Mononuclear cell (primary cell): ENCODE measurements around the gene OSBPL1A. TPM values are rescaled to one million over a fixed set of nuclear protein-coding genes. Genes with fewer than 3 reads are reported as not detected.
"Not testable (repeated sequence)": the region's sequence is repeated elsewhere in the genome, so short reads cannot be mapped to it uniquely, and the experiment has no call there.

ENCODE experiments used
- H3K27me3 ChIP-seq: 2 replicates; pipeline ENCODE4 v1.6.0; 2011; ENCODE audit warnings: low read length, control low read depth; ENCODE audit not compliant: insufficient read depth
- H3K4me1 ChIP-seq: 2 replicates; pipeline ENCODE4 v1.5.1; 2011; ENCODE audit warnings: mild to moderate bottlenecking, low read length, control low read depth; ENCODE audit not compliant: insufficient read depth
- H3K4me3 ChIP-seq: 2 replicates; pipeline ENCODE4 v1.5.1; 2011; ENCODE audit warnings: mild to moderate bottlenecking, low read length, moderate library complexity
- H3K9me3 ChIP-seq: 2 replicates; pipeline ENCODE4 v1.5.1; 2011; ENCODE audit warnings: low read depth, mild to moderate bottlenecking, control low read depth, low read length
- total RNA-seq: library from RNA; depleted of rRNA; stranded (reverse); fragments of >200 nt; gene quantifications from one replicate; pipeline ENCODE4 v1.2.3, GENCODE V29; 2012

OSBPL1A gene
- total RNA-seq, 1 donor: 4.2 TPM

DNA sequence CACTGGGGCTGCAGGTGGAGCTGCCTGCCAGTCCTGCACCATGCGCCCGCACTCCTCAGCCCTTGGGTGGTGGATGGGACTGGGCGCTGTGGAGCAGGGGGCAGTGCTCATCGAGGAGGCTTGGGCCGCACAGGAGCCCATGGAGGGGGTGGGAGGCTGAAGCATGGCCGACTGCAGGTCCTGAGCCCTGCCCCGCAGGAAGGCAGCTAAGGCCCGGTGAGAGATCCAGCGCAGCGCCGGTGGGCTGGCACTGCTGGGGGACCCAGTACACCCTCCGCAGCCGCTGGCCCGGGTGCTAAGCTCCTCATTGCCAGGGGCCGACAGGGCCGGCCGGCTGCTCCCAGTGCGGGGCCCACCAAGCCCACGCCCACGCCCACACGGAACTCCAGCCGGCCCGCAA lies 21.1 kb downstream of the OSBPL1A start:
- not testable (repeated sequence) for H3K9me3 ChIP-seq, H3K4me1 ChIP-seq, H3K27me3 ChIP-seq, H3K4me3 ChIP-seq

DNA sequence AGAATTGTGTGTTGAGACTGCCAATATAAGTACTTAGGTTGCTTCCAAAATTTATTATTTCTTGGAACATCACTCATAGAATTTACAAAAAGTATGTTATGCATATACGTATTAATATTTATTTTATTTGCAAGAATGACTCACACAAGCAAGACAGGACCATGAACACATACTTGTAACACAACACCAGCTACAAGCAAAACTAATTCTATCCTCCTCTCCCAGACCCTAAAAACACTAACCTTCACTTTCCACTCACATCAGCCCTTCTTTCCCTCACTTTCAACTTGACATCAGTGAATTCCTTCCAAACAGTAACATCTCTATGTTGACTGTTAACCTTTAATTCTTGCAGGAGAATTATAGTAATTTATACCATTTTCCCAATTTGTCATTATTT lies 24.3 kb downstream of the OSBPL1A start:
- Histone ChIP-seq H3K9me3 (no peaks in the 10 kb centered on the region), H3K4me3 (no peak overlapping the region), H3K4me1 (no peaks in the 10 kb centered on the region), H3K27me3 (no peaks in the 10 kb centered on the region)

DNA sequence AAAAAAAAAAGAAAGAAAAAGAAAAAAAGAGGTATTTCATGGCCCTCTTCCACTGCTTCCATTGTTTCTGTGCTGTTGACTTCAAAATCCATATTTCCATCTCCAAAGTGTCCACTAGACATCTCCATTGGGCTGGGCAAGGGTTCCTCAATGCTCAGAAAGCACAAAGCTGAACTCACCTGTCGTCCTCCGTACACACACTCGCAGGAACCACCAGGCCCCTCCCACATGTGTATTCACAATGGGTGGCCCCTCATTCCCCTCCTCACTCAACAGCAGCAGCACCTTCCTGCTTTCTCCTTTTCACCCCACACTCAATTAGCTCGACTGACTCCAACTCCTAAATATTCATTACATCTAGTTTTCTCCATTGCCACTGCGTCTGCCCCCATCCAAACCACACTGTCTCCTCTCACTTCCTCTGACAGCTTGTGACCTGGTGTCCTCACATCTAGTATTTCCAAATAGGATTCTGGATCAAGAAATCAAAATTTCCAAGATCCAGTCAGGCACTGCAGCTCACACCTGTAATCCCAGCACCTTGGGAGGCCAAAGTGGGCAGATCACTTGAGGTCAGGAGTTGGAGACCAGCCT lies 25.2 kb downstream of the OSBPL1A start:
- Histone ChIP-seq H3K4me1 (no peaks in the 10 kb centered on the region), H3K4me3 (no peak overlapping the region), H3K27me3 (no peaks in the 10 kb centered on the region), H3K9me3 (no peaks in the 10 kb centered on the region)

GRCh38 chr18:24370120-24370519 lies 27.5 kb downstream of the OSBPL1A start:
- H3K4me1 ChIP-seq: no peaks in the 10 kb centered on the region
- H3K4me3 ChIP-seq: no peak overlapping the region
- no peaks in the 10 kb centered on the region for H3K9me3 ChIP-seq
- no peaks in the 10 kb centered on the region for H3K27me3 ChIP-seq

DNA sequence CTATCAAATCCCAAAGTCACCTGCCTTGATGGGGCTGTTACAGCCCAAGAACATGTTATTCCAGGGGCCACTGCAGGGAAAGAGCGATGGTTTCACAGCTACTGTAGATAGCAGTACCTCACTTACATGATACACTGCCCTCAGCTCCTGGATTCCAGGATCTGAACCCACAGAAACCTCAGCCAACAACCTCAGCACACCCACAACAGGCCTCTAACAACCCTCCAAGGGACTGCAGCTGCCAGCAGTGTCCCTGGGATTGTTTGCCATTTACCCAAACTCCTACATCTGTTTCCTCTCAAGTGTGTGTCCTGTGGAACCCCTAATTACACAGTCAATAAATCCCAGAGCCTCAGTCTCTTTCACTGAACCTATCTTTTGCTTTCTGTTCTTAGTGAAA lies 28.2 kb downstream of the OSBPL1A start:
- no peak overlapping the region for H3K4me3 ChIP-seq
- no peaks in the 10 kb centered on the region for H3K27me3 ChIP-seq
- H3K9me3 ChIP-seq: no peaks in the 10 kb centered on the region
- no peaks in the 10 kb centered on the region for H3K4me1 ChIP-seq

DNA sequence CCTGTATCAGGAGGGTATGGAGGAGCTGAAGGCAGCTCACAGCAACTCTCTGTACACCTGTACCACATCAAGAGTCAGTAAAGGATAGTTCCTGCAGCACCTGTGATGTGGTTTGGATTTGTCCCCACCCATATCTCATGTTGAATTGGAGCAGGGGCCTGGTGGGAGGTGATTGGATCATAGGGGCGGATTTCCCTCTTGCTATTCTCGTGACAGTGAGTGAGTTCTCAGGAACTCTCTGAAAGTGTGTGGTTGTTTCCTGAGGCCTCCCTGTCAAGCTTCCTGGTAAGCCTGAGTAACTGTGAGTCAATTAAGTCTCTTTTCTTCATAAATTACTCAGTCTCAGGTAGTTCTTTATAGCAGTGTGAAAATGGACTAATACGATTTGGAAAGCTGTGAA lies 28.9 kb downstream of the OSBPL1A start:
- Histone ChIP-seq H3K4me1 (no peaks in the 10 kb centered on the region), H3K4me3 (no peak overlapping the region), H3K27me3 (no peaks in the 10 kb centered on the region), H3K9me3 (no peaks in the 10 kb centered on the region)

DNA sequence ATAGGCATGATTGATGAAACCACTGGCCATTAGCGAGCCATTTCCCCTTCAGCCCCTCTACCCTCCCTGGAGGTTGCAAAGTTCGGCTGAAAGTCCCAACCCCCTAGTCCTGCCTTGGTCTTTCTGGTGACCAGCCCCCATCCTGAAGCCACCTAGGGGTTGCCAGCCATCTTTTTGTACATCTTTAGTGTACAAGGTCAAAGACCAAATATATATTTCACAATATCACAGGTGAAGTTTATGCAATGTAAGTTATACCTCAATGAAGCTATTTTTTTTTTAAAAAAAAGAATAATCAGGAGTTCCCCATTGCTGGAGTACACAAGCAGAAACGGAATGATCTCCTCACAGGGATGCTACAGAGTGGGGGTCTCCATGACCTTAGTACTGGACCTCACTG lies 31.3 kb downstream of the OSBPL1A start:
- H3K27me3 ChIP-seq: no peaks in the 10 kb centered on the region
- H3K9me3 ChIP-seq: no peaks in the 10 kb centered on the region
- no peaks in the 10 kb centered on the region for H3K4me1 ChIP-seq
- no peak overlapping the region for H3K4me3 ChIP-seq

GRCh38 chr18:24364177-24364576 lies 33.4 kb downstream of the OSBPL1A start:
- Histone ChIP-seq H3K9me3 (no peaks in the 10 kb centered on the region), H3K27me3 (no peaks in the 10 kb centered on the region), H3K4me3 (no peak overlapping the region), H3K4me1 (no peaks in the 10 kb centered on the region)

- H3K4me3 ChIP-seq: no peak overlapping the region
- no peaks in the 10 kb centered on the region for H3K4me1 ChIP-seq
- no peaks in the 10 kb centered on the region for H3K9me3 ChIP-seq
- H3K27me3 ChIP-seq: no peaks in the 10 kb centered on the region
Measured at GRCh38 chr18:24362757-24363156, 34.9 kb downstream of the OSBPL1A start.

GRCh38 chr18:24359787-24360530 lies 37.7 kb downstream of the OSBPL1A start:
- not testable (repeated sequence) for H3K4me3 ChIP-seq, H3K4me1 ChIP-seq, H3K27me3 ChIP-seq, H3K9me3 ChIP-seq

DNA sequence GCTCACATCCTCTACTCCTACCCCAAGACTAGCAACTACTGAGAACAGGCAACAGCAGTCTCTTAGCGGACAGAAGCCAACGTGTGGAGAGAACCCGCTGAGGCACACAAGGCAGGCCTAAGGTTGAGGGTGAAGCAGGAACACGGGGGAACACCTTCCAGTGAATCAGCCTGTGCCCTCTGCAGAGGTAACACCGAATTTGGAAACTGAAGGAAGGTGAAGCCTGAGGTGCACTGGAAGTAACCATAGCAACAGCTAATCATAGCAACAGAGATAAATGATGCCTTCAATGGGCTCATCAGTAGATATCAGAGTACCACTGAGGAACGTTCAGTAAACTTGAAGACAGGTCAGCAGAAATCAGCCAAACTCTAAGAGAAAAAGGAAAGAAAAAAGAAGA lies 43.3 kb downstream of the OSBPL1A start:
- H3K27me3 ChIP-seq: no peaks in the 10 kb centered on the region
- no peak overlapping the region for H3K4me3 ChIP-seq
- H3K9me3 ChIP-seq: no peaks in the 10 kb centered on the region
- H3K4me1 ChIP-seq: no peaks in the 10 kb centered on the region

DNA sequence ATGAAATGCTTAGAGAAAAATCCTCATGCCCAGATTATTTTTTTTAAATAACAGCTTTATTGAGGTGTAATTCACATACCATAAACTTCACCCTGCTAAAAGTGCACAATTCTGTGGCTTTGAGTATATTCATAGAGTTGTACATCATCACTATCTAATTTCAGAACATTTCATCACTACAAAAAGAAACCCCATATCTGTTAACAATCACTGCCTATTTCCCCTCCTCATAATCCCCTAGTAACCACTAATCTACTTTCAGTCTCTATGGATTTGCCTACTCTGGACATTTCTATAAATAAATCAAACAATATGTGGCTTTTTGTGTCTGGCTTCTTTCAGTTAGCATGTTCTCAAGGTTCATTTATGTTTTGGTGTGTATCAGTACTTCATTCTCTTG lies 51.4 kb downstream of the OSBPL1A start:
- Histone ChIP-seq H3K27me3 (no peaks in the 10 kb centered on the region), H3K4me1 (no peaks in the 10 kb centered on the region), H3K9me3 (no peaks in the 10 kb centered on the region), H3K4me3 (no peak overlapping the region)

GRCh38 chr18:24344509-24344908 lies 53.1 kb downstream of the OSBPL1A start:
- Histone ChIP-seq H3K27me3 (no peaks in the 10 kb centered on the region), H3K4me3 (no peak overlapping the region), H3K4me1 (no peaks in the 10 kb centered on the region), H3K9me3 (no peaks in the 10 kb centered on the region)

- Histone ChIP-seq H3K4me3 (no peak overlapping the region), H3K9me3 (no peaks in the 10 kb centered on the region), H3K4me1 (no peaks in the 10 kb centered on the region), H3K27me3 (no peaks in the 10 kb centered on the region)
Measured at GRCh38 chr18:24342347-24342746, 55.3 kb downstream of the OSBPL1A start.

- Histone ChIP-seq H3K27me3 (no peaks in the 10 kb centered on the region), H3K4me3 (no peak overlapping the region), H3K4me1 (no peaks in the 10 kb centered on the region), H3K9me3 (no peaks in the 10 kb centered on the region)
Measured at GRCh38 chr18:24341361-24341760, 56.3 kb downstream of the OSBPL1A start.

- Histone ChIP-seq H3K27me3 (no peaks in the 10 kb centered on the region), H3K4me3 (no peak overlapping the region), H3K9me3 (no peaks in the 10 kb centered on the region)
Measured at GRCh38 chr18:24333084-24333483, 64.5 kb downstream of the OSBPL1A start.

More at GRCh38 chr18:24333084-24333483, 64.5 kb downstream of the OSBPL1A start:
- H3K4me1 ChIP-seq: no peaks in the 10 kb centered on the region
